PC-3 (cell line): ENCODE data around the gene MYO5B. TPM values are rescaled to one million over a fixed set of nuclear protein-coding genes. Genes with fewer than 3 reads are reported as not detected.
A peak's percentile ranks its signal among the peaks of the same experiment; 100 is the strongest.

Experiments used
- ATAC-seq: fragments of 200-7000 bp; cut with Tn5 transposase; 2 replicates; pipeline ENCODE4 v1.9.1; 2020; ENCODE audit warnings: mild to moderate bottlenecking, moderate library complexity
- BruUV-seq: library from RNA; stranded (reverse); fragments of 400-500 nt; replicated peaks from 2 replicates; lab custom pipeline; 2021; lab: Mats Ljungman, UMichigan
- CTCF ChIA-PET: fragments of 300-600 bp; sonication (Branson Sonifier 250); formaldehyde crosslinking; loops from one replicate; lab custom pipeline; 2022; ENCODE audit warnings: antibody characterized with exemption; lab: Charles Lee
- POLR2A ChIA-PET: fragments of 300-600 bp; sonication (Branson Sonifier 250); formaldehyde crosslinking; loops from one replicate; lab custom pipeline; 2022; ENCODE audit warnings: antibody characterized with exemption; ENCODE audit not compliant: unreplicated experiment; lab: Charles Lee
- DNase-seq: peaks from one replicate; pipeline ENCODE4 v3.0.0-alpha.2; 2015
- H2AFZ ChIP-seq: fragments of 300-600 bp; sonication (generic); 2 replicates; pipeline ENCODE4 v1.6.0; 2016; ENCODE audit warnings: antibody characterized with exemption, low read length
- H3F3A ChIP-seq: fragments of 300-600 bp; sonication (generic); one replicate; pipeline ENCODE4 v1.6.0; 2017; ENCODE audit warnings: antibody characterized with exemption, low read length, control low read depth, mild to moderate bottlenecking; ENCODE audit not compliant: unreplicated experiment
- H3K27ac ChIP-seq: fragments of 300-600 bp; sonication (generic); 2 replicates; pipeline ENCODE4 v1.5.1; 2016; ENCODE audit warnings: mild to moderate bottlenecking, low read length
- H3K27me3 ChIP-seq: fragments of 300-600 bp; sonication (generic); 2 replicates; pipeline ENCODE4 v1.6.1; 2016; ENCODE audit warnings: low read length, mixed read lengths
- H3K36me3 ChIP-seq: fragments of 300-600 bp; sonication (generic); 2 replicates; pipeline ENCODE4 v1.6.1; 2016; ENCODE audit warnings: low read depth, mixed run types, low read length, mixed read lengths
- H3K4me1 ChIP-seq: fragments of 300-600 bp; sonication (generic); 2 replicates; pipeline ENCODE4 v1.5.1; 2016; ENCODE audit warnings: low read length; ENCODE audit not compliant: insufficient read depth
- H3K4me2 ChIP-seq: fragments of 300-600 bp; sonication (generic); 2 replicates; pipeline ENCODE4 v1.6.0; 2016; ENCODE audit warnings: low read length
- H3K4me3 ChIP-seq: fragments of 300-600 bp; sonication (generic); 2 replicates; pipeline ENCODE4 v1.5.1; 2016; ENCODE audit warnings: mild to moderate bottlenecking, low read length, mixed read lengths
- H3K79me2 ChIP-seq: fragments of 300-600 bp; sonication (generic); 2 replicates; pipeline ENCODE4 v1.6.1; 2017; ENCODE audit warnings: low read length, mixed read lengths
- H3K9ac ChIP-seq: fragments of 300-600 bp; sonication (generic); 2 replicates; pipeline ENCODE4 v1.6.0; 2016; ENCODE audit warnings: mild to moderate bottlenecking, low read length
- H3K9me2 ChIP-seq: fragments of 300-600 bp; sonication (generic); replicated peaks from 2 replicates; pipeline ENCODE4 v1.6.1; 2016; ENCODE audit warnings: mixed run types, low read length, mixed read lengths
- H3K9me3 ChIP-seq: fragments of 300-600 bp; sonication (generic); 2 replicates; pipeline ENCODE4 v1.6.1; 2016; ENCODE audit warnings: low read length, mixed read lengths
- H4K20me1 ChIP-seq: fragments of 300-600 bp; sonication (generic); 2 replicates; pipeline ENCODE4 v1.6.1; 2016; ENCODE audit warnings: low read length, mixed read lengths
- EZH2 ChIP-seq: fragments of 300-600 bp; sonication (generic); IDR thresholded peaks from one replicate; pipeline ENCODE4 v1.6.1; 2017; ENCODE audit warnings: antibody characterized with exemption, mild to moderate bottlenecking, low read length; ENCODE audit not compliant: unreplicated experiment
- EZH2phosphoT487 ChIP-seq: fragments of 300-600 bp; sonication (generic); IDR thresholded peaks from 2 replicates; pipeline ENCODE4 v1.6.1; 2018; ENCODE audit warnings: mild to moderate bottlenecking, antibody characterized with exemption, low read length, borderline replicate concordance
- intact Hi-C: fragments of 100-400 bp; cut with micrococcal nuclease; formaldehyde crosslinking; loops from 2 replicates; pipeline ENCODE4 v1.9.0; 2023
- total RNA-seq: library from RNA; depleted of rRNA; stranded (reverse); fragments of >200 nt; gene quantifications from 2 replicates; pipeline ENCODE4 v1.2.3, GENCODE V29; 2014
- TF ChIP-seq, protein P1 (sequence below): fragments of 300-600 bp; sonication (generic); conservative IDR thresholded peaks from 2 replicates; pipeline ENCODE4 v1.5.1; 2017; ENCODE audit warnings: antibody characterized with exemption, low read depth, mild to moderate bottlenecking, low read length

The MYO5B gene
- total RNA-seq, 1 experiment from 2014 or later: 10.7 TPM

- DNase-seq (peak; percentile 68), ATAC-seq (peak; percentile 22; the same call in 1 of the 2 replicates)
- Histone ChIP-seq H3K9me2 (no peaks in the 10 kb centered on the region), H3K27ac (peak overlapping the region; percentile 89), H3K4me1 (peaks cover 40% of the 10 kb centered on the region), H3K9me3 (no peaks in the 10 kb centered on the region), H3K9ac (peak overlapping the region; percentile 61), H3F3A (peaks cover 5% of the 10 kb centered on the region), H4K20me1 (no peaks in the 10 kb centered on the region), H3K27me3 (no peaks in the 10 kb centered on the region), H2AFZ (no peak overlapping the region), H3K4me3 (no peak overlapping the region), H3K4me2 (peak overlapping the region; percentile 57), H3K36me3 (no peaks in the 10 kb centered on the region), H3K79me2 (0 out of 2 replicates have a peak, but pooled peaks cover 6% of the 10 kb centered on the region)
- intact Hi-C loops: no loop called here
- no TSS peak for BruUV-seq
- ChIA-PET CTCF (no interaction called here), POLR2A (no interaction called here)
- TF ChIP-seq, protein P1, sequence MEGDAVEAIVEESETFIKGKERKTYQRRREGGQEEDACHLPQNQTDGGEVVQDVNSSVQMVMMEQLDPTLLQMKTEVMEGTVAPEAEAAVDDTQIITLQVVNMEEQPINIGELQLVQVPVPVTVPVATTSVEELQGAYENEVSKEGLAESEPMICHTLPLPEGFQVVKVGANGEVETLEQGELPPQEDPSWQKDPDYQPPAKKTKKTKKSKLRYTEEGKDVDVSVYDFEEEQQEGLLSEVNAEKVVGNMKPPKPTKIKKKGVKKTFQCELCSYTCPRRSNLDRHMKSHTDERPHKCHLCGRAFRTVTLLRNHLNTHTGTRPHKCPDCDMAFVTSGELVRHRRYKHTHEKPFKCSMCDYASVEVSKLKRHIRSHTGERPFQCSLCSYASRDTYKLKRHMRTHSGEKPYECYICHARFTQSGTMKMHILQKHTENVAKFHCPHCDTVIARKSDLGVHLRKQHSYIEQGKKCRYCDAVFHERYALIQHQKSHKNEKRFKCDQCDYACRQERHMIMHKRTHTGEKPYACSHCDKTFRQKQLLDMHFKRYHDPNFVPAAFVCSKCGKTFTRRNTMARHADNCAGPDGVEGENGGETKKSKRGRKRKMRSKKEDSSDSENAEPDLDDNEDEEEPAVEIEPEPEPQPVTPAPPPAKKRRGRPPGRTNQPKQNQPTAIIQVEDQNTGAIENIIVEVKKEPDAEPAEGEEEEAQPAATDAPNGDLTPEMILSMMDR: no peak
- no peak for TF ChIP-seq EZH2phosphoT487
- TF ChIP-seq EZH2: no peak
These were observed 43.0 kb downstream of the MYO5B start for GRCh38 chr18:50151926-50152325.

- H3K79me2 ChIP-seq: no peaks in the 10 kb centered on the region
- no peak overlapping the region for H3K9ac ChIP-seq
- no peak overlapping the region for H2AFZ ChIP-seq
- no peaks in the 10 kb centered on the region for H3K9me2 ChIP-seq
- H3K27me3 ChIP-seq: no peaks in the 10 kb centered on the region
- H3K9me3 ChIP-seq: no peaks in the 10 kb centered on the region
- no peaks in the 10 kb centered on the region for H3K36me3 ChIP-seq
- no peaks in the 10 kb centered on the region for H3F3A ChIP-seq
- no peak for TF ChIP-seq EZH2phosphoT487
- TF ChIP-seq, protein P1: no peak
- no peak for TF ChIP-seq EZH2
- DNase-seq (no peak), ATAC-seq (no peak)
- H3K4me2 ChIP-seq: no peak overlapping the region
- intact Hi-C loops: no loop called here
- no peaks in the 10 kb centered on the region for H4K20me1 ChIP-seq
- no peak overlapping the region for H3K27ac ChIP-seq
- ChIA-PET CTCF (no interaction called here), POLR2A (no interaction called here)
- H3K4me3 ChIP-seq: no peak overlapping the region
- BruUV-seq: no TSS peak
- H3K4me1 ChIP-seq: peaks cover 11% of the 10 kb centered on the region
These were observed 50.4 kb downstream of the MYO5B start for GRCh38 chr18:50144540-50144939.

- H3K27ac ChIP-seq: peak overlapping the region; percentile 25; the same call in 1 of the 2 replicates
- no peak overlapping the region for H3K4me3 ChIP-seq
- no peaks in the 10 kb centered on the region for H3K79me2 ChIP-seq
- no peaks in the 10 kb centered on the region for H3K9me3 ChIP-seq
- ChIA-PET POLR2A (no interaction called here), CTCF (interaction anchor here (0.5 kb wide), 1 partner anchor 13 kb away, joined by 3 read pairs; no protein-coding TSS in a partner anchor)
- TF ChIP-seq, protein P1: no peak
- no peaks in the 10 kb centered on the region for H3K36me3 ChIP-seq
- DNase-seq: peak; percentile 59
- H3K27me3 ChIP-seq: no peaks in the 10 kb centered on the region
- H3K9me2 ChIP-seq: no peaks in the 10 kb centered on the region
- peaks cover 11% of the 10 kb centered on the region for H3K4me1 ChIP-seq
- H3F3A ChIP-seq: no peaks in the 10 kb centered on the region
- intact Hi-C loops: no loop called here
- no peak overlapping the region for H3K9ac ChIP-seq
- peak; percentile 67 for ATAC-seq
- BruUV-seq: no TSS peak
- no peaks in the 10 kb centered on the region for H4K20me1 ChIP-seq
- H2AFZ ChIP-seq: no peak overlapping the region
- H3K4me2 ChIP-seq: no peak overlapping the region
These were observed 51.1 kb downstream of the MYO5B start for GRCh38 chr18:50143886-50144285.
